Measurements from ENCODE around the gene UCHL1.
"Not testable (repeated sequence)": the region's sequence is repeated elsewhere in the genome, so short reads cannot be mapped to it uniquely, and the experiment has no call there.

Gene UCHL1

DNA sequence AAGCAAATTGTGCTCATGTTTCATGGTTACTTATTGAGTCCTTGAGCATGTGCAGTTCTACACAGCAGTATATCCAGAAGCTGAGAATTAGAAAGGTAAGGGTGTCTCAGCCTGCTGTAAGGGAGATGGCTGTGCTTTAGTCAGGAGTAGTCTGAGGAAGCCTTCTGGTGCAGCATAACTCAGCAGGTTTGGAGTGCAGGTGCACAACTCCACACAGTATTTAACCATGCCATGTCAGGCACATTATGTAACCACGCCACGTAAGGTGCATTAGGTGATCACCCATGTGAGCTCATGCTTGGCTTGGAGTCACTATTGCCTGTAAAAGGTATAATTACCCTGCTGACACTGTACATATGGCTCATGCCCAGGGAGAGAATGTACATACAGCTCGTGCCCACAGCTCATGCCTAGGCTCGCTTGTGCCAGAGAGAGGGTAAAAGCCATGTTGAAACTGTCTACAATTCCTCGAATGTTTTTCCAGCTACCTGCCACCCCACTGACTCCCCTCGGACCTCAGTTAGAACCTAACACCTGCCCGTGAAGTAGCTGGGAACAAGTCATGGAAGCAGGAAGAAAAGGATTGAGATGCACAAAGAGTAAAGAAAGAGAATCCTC lies 37.8 kb downstream of the UCHL1 start:
- DNase-seq, result no peak

DNA sequence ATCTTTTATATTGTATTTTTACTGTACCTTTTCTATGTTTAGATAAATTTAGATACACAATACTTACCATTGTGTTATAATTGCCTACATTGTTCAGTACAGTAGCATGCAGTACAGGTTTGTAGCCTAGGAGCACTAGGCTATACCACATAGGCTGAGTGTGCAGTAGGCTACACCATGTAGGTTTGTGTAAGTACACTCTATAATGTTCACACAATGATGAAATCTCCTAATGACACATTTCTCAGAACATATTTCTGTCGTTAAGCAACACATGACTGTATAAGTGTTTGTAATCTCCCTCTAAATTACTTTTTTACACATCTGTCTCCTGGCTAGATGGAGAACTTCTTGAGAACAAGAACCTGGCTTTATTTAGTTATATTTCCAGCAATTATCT lies 40.3 kb downstream of the UCHL1 start:
- no peak for DNase-seq

DNA sequence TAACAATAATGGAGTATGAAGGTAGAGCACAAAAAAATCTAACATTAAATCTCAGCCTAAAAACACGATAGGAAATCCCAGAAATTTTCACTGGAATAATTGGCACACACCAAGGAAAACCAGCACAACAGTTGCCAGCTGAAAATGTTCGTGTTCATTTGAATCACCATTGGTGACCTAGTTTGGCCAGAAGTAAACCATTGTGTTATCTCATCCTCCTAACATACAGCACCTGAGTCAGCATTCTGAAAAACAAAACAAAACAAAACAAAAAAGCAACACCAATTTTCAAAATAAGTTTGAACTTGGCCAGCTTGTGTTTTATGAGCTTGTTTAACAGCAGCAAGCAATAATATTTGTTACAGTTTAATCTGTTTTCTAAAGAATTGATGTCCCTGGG lies 41.1 kb downstream of the UCHL1 start:
- no peak for DNase-seq

DNA sequence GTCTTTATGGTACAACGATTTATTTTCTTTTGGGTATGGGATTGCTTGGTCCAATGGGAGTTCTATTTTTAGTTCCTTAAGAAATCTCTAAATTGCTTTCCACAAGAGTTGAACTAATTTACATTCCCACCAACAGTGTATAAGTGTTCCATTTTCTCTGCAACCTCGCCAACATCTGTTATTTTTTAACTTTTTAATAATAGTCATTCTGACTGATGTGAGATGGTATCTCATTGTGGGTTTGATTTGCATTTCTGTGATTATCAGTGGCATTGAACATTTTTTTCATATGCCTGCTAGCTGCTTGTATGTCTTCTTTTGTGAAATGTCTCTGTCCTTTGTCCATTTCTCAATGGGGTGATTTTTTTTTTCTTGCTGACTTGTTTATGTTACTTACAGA lies 42.8 kb downstream of the UCHL1 start:
- no peak for DNase-seq

DNA sequence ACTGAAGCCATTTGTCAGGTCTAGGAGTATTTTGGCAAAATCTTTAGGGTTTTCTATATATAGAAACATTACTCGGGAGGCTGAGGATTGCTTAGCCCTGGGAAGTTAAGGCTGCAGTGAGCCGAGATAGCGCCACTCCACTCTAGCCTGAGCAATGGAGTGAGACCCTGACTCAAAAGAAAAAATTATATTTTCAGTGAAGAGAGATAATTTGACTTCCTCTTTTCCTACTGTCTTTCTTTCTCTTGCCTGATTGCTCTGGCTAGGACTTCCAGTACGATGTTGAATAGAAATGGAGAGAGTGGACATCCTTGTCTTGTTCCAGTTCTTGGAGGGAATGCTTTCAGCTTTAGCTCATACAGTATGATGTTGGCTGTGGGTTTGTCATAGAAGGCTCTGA lies 44.4 kb downstream of the UCHL1 start:
- DNase-seq, result no peak

DNA sequence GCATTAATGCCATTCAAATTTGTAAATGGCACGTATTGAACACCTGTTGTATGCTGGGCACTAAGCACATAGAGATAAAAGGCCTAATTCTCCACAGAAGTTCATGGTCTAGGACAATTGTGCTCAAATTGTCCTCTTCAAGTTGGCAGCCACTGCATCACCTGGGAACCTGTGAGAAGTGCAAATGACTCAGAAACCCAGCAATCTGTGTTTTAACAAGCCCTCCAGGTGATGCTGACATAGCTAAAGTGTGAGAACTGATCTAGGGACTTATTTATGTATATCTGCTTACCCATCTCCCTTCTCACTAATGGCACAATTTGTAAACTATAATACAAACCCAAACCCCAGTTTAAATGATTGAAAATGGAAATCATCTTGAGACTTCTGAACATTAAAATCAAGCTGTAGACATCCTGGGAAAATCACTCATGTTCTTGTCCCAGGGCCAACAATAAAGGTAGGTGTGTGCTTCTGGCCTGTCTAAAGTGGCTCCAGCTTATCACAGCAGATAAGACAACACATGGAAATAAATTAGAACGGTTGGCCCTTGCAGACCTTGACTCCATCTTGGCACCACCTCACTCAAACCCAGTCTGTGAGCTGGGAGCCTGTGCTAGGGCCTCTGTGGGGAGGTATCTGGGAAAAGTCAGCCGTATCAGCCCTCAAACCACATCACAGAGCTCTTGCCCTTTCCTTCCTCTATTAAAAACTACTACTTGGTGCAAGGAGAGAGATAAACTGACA lies 46.8 kb downstream of the UCHL1 start:
- no peak for DNase-seq

DNA sequence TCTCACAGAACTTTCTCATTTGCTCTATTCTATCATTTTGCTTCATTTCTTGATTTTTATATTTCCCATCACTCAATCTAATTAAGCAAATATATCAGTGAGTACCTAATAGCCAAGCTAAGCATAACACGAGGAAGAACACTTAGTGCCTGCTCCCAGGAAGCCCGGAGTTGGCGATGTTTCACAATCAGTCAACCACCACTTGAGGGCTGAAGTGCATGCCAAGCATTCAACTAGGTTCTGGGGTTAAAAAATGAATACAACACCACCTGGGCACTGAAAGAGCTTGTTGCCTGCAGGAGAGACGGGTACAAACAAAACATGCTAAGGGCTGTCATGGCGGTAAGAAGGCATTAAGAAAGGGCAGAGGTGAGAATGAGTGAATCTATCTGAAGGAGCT lies 47.5 kb downstream of the UCHL1 start:
- no peak for DNase-seq

DNA sequence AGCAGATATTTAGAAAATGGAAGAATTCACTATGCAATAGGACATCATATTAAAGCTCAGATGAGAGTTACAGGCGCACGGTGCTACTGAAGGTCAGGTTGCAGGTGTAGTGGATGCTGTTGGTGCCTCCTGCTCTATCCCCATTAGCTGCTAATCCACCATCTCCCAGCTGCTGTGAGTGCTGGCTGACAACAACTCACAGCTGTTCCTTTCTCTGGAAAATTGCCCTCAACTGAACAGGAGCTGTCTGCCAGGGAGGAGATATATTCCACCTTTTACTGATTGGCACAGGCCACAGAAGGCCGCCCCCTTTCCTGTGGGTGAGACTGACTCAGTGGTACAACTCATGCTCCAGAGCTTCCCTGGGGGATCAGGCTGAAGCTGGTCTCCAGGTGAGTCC lies 48.7 kb downstream of the UCHL1 start:
- no peak for DNase-seq

DNA sequence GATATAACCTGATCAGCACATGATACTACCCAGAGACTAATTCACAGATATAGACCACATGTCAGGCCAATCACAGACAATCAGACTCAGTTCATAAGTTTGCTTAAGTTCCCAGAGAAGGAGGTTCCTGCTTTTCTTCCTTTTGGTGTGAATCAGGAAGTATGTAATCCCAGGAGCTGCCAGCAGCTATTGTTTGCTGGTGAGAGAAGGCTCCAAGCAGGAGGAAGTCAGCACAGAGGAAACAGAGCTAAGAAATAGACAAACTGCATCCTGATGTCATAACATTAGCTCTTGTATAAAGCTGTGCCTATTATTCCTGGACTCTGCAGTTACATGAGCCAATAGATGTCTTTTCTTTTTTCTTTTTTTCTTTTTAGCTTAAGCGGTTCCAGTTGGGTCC lies 50.9 kb downstream of the UCHL1 start:
- no peak for DNase-seq

DNA sequence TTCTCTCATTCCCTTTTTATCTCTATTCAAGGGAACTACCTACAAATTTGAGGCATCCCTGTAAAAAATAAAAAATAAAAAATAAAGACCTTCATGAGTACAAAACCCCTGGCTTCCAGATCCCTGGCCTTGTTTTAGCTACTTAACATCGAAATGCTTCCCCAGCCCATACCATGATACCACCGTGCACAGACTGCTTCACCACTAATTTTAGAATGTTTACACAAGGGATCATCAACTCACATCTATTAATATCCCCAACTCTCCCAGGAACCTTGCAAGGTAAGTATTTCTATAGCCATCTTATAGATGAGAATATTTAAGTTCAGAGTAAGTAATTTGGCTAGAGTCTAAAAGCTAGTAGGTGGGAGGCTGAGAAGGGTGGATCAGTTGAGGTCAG lies 51.7 kb downstream of the UCHL1 start:
- no peak for DNase-seq

DNA sequence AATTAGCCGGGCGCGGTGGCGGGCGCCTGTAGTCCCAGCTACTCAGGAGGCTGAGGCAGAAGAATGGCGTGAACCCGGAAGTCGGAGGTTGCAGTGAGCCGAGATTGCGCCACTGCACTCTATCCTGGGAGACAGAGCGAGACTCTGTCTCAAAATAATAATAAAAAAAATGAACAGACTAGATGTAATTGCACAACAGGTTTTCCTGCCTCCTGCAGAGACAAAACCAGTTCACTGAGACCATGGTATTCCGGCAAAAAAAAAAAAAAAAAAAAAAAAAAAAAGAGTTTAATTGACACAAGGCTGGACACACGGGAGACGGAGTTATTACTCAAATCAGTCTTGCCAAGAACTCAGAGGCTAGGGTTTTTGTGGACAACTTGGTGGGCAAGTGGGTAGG lies 58.7 kb downstream of the UCHL1 start:
- not testable (repeated sequence) for DNase-seq

DNA sequence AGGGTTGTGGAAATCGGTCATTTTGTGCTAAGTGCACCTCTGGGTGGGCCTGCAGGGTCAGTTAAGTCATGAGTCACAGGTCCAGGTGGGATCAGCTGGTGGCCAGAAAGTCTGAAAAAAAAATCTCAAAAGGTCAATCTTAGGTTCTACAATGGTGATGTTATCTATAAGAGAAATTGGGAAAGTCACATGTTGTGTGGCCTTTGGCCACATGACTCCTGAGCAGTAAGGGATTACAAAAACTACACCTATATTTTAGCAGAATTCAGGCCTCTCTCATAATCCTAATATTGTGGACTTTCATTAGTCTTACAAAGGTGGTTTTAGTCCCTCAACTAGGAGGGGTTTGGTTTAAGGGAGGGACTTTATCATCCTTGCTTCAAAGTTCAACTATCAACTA lies 59.1 kb downstream of the UCHL1 start:
- no peak for DNase-seq

Data from stimulated activated CD4-positive, alpha-beta T cell treated with anti-CD3 and anti-CD28 coated beads, Interleukin-4, amount 100 ng/mL, for 4 hours (primary cell).